GM19463 (cell line): ENCODE data around the gene HCN2.
"Not testable (repeated sequence)": the region's sequence is repeated elsewhere in the genome, so short reads cannot be mapped to it uniquely, and the experiment has no call there.

ENCODE experiments used
- ATAC-seq: cut with Tn5 transposase; IDR thresholded peaks from one replicate; pipeline ENCODE4 v1.9.1; 2021; ENCODE audit warnings: mild to moderate bottlenecking, moderate library complexity; ENCODE audit not compliant: unreplicated experiment

The HCN2 gene

GRCh38 chr19:584240-585001 is 5.3 kb upstream of the HCN2 start:
- no peak for ATAC-seq

GRCh38 chr19:585146-585545 is 4.5 kb upstream of the HCN2 start:
- not testable (repeated sequence) for ATAC-seq

- no peak for ATAC-seq
Measured at GRCh38 chr19:585551-586110, 4.0 kb upstream of the HCN2 start.

DNA sequence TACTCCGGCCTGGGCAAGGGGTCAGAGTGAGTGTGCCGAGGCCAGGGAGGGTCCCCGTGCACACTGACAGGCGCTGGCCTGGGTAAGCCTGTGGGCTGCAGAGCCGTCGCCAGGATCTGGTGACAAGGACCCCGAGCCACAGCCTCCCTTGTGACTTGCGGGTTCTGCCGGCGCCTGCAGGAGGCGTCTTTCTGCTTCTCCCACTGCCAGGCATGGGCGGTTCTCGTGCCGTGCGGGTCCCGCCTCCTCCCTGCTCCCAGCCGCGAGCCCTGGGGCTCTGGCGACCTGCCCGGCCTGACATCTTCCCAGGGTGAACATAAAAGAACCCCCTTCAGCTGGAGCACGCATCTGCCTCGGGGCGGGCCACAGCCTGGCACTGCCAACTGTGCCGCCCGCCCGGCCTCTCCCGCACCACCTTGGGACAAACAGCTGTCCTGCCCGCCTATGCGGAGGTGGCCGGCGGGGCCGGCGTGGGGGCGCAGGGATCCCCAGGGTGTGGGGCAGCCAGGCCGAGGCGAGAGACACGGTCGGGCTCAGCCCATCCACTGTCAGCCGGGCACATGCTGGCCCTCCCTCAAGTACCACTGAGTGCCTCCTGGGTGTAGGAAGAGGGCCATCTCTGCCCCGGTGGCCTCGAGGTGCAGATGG is 1.5 kb upstream of the HCN2 start:
- ATAC-seq = no peak

DNA sequence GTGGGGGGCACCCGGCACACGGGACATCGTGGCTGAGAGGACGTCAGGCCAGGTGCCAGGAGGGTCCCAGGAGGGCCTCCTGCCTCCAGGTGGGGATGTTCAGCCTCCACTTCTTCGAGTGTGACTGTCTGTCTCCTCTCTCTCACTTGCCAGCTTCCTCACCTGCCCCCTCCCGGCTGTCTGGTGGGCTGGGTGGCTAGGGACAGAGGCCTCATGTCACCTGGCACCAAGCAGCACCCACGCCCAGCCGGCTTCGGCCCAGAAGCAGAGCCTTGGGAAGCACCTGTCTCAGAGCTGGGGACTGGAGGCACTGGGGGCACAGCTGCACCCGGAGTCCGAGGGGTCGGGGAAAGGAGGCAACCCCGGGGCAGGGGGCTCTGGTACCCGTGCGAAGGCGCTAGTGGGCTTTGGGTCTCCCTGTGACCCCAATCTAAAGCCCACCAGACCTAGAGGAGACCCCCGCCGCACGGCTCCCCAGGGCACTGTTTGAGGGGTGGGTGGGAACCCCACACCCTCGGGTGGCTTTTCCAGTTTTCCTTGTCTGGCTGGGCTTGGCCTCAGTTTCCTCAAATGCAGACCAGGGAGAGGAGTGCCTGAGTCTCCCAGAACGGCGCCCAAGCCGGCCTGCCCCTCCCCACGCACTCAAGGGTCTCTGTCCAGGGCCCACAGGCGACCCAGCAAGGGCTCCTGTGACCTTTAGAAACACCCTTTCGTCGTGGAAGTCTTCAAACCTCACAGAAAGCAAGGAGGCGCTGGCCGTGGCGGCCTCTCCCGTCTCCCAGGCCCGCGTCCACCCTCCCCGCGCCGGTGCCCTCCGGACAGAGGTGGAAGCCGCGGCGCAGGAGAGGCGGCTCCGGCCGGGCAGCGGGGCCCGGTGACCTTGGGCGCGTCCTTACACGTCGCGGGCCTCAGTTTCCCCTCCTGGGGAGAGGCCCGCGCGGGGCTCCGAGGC is 664 bp upstream of the HCN2 start:
- ATAC-seq = no peak

DNA sequence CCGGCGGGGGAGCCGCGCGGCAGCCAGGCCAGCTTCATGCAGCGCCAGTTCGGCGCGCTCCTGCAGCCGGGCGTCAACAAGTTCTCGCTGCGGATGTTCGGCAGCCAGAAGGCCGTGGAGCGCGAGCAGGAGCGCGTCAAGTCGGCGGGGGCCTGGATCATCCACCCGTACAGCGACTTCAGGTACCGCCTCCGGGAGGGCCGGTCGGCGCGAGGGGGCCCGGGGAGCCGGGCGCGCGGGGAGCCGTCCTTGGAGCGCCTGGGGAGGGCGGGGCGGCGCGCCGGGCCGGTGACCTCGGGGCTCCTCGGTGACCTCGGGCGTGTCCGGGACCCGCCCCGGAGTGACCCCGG is 690 bp downstream of the HCN2 start:
- no peak for ATAC-seq

GRCh38 chr19:590750-591098 is 1.0 kb downstream of the HCN2 start:
- ATAC-seq = no peak

DNA sequence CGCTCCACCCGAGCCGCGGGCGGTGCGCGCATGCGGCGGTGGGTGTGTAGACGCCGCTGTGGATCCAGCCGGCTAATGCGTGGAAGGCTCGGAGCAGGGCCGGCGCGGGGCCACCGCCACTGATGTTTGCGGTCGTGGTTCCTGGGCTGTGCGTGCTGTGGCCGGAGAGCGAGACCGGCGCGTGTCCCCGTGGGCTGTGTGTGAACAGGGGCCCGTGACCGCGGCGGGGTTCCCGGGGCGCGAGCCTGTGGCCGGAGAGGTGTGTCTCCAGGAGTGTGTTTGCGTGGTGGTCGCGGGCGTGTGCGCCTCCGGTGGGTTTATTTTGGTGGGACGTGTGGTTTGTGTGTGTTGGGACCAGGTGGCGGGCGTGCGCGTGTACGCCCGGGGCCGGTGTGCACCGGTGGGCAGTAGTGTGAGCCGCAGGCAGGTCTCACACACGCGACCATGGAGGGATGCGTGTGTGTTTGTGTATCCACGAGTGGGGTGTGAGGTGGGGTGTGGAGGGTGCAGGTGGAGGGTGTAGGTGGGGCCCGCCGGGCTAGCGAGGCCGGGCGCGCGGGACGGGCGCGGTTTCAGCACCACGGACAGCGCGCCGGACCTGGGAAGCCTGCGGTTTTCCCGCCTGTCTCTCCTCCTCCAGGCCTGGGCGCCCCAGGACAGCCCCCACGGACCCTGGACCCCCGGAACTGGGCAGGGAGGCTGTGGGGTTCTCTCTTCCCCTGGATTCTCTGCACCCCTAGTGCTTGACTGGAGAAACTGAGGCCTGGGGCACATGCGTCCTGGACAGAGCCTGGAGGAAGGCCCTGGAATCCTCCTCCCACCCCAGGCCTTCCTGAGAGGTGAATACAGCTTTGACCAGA is 1.6 kb downstream of the HCN2 start:
- no peak for ATAC-seq

GRCh38 chr19:592101-592500 is 2.4 kb downstream of the HCN2 start:
- no peak for ATAC-seq

DNA sequence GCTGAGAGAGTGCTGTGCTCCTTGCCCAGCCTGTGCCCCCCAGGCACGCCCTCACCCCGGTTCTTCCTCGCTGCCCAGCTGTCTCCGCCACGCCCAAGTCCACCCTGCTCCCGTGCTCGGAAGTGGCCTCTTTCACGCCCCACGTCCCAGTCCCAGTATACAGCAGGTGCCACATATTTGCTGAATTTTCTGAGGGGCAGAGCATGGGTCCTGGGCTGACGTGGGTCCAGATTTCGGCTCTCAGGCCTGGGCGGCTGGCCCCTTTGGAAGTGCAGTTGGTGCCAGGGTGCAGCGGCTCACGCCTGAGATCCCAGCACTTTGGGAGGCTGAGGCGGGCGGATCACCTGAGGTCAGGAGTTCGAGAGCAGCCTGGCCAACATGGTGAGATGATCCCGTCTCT is 3.4 kb downstream of the HCN2 start:
- ATAC-seq = no peak

GRCh38 chr19:593505-593904 is 3.8 kb downstream of the HCN2 start:
- no peak for ATAC-seq

DNA sequence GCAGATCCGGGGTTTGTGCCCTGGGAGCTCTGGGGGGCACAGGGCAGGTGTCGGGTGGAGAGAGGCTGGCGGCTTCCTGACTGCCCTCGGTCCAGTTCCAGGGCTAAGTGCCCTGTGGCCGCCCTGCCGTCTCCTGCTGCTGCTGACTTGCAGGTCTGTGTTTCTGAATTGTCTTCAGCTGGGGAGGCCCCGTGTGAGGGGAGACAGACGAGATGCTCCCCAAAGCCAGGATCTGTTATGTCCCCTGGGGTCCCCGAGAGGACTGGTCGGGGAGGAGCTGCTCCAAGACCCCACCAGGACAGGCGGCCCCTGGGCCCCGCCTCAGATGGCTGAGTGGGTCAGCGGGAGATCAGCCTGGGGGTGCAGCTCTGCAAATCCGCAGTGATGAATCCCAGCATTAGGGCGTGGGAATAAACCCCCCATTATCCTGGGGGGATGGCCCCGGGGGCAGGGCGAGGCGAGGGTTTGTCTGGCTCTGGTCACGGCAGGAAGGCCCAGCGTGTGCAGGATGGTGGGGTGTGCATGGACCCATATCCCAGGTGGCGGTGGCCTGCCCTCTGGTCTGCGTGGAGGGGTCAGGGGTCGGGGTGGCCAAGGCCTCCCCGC is 4.7 kb downstream of the HCN2 start:
- ATAC-seq = no peak

DNA sequence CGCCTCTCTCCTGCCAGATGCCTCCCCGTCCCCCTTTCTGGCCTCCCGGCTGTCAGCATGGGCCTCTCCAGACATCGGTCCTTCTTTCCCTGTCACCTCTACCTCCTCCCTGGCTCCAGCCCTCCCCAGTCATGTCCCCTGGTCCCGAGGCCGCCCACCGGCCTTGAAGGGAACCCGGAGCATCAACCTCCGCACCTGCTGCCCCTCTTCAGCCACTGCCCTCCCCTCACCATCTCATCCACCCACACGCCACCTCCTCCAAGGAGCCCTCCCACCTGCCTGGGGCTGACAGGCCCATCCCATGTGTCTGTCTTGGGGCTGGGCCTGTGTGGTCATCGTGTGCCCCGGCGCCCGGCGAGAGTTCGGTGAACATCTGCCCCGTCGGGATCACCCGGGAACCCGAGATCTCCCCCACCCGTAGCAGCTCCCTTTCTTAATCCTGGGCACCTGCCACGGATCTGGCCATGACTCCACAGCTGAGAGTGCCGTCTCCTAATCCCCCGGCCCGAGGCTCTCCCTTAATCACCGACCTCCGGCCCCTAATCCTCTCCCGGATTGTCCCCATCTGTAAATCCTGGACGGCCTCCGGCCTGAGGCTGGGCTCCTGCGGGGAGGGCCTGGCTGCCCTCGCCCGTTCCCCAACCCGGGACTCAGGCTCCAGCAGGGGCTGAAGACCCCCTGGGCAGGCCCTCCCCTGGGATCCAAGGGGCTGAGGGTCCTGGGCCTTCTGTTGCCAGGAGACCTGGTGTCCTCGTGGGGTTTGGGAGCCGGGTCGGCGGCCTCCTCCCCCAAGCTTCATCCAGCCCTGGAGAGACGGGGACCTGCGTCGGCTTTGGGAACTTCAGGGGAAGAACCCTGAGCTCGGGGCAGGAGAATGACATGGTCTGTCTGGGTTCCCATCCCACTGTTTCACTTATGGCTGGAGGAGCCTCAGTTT is 5.9 kb downstream of the HCN2 start:
- ATAC-seq = no peak

DNA sequence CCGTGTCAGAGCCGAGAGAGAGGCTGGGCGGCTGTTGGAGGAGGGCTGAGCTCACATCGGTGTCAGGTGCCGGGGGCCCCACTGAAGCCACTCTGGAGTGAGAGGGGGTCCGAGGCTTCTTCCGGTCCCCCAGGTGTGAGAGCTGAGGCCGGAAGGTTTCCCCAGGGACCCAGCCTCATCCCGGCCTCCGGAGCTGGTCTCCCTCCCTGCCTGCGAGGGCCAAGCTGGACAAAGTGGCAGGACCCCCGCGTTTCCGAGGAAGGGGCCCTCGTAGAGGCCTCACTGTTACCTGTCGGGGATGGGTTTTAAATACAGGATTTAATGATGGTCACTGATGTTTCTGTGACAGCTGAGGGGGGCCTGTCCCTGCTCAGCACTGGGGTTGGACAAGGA is 6.6 kb downstream of the HCN2 start:
- ATAC-seq = no peak

GRCh38 chr19:597406-598315 is 8.0 kb downstream of the HCN2 start:
- ATAC-seq = no peak

DNA sequence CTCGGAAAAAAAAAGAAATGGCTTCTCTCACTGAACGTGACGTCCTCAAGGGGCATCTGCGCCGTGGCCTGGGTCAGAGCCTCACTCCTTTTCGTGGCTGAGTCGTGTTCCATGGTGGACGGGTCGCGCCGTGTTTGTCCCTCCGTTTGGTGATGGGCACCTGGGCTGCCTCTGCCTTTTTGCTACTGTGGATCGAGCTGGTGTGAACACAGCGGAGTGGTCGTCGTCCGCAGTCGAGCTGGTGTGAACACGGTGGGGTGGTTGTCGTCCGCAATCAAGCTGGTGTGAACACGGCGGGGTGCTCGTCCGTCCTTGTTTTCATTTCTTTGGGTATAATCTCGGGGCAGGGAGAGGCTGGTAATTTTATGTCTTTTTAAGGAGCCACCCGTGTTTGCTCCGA is 11.6 kb downstream of the HCN2 start:
- ATAC-seq = no peak

GRCh38 chr19:601790-602189 is 12.1 kb downstream of the HCN2 start:
- no peak for ATAC-seq
